H9 (cell line): ENCODE measurements around the gene UBN2. TPM values are rescaled to one million over a fixed set of nuclear protein-coding genes. Genes with fewer than 3 reads are reported as not detected.

Source experiments
- DNase-seq: peaks from one replicate; pipeline ENCODE4 v3.0.0-alpha.2; 2017
- H2AFZ ChIP-seq: one replicate; pipeline ENCODE4 v1.6.1; 2013; ENCODE audit warnings: mild to moderate bottlenecking, low read length, control low read depth, moderate library complexity
- H2AK5ac ChIP-seq: 2 replicates; pipeline ENCODE4 v1.6.1; 2013; ENCODE audit warnings: low read length, control low read depth, mixed read lengths; ENCODE audit not compliant: insufficient read length
- H2BK120ac ChIP-seq: one replicate; pipeline ENCODE4 v1.6.1; 2013; ENCODE audit warnings: low read depth, mild to moderate bottlenecking, low read length, control low read depth, inconsistent platforms; ENCODE audit not compliant: poor library complexity, severe bottlenecking
- H2BK12ac ChIP-seq: 2 replicates; pipeline ENCODE4 v1.6.1; 2013; ENCODE audit warnings: low read length, control low read depth, mixed read lengths, low read depth; ENCODE audit not compliant: insufficient read length
- H2BK15ac ChIP-seq: 2 replicates; pipeline ENCODE4 v1.6.1; 2013; ENCODE audit warnings: low read depth, low read length, control low read depth
- H2BK20ac ChIP-seq: one replicate; pipeline ENCODE4 v1.6.1; 2013; ENCODE audit warnings: low read depth, mild to moderate bottlenecking, low read length, control low read depth, inconsistent platforms; ENCODE audit not compliant: poor library complexity, severe bottlenecking
- H2BK5ac ChIP-seq: 2 replicates; pipeline ENCODE4 v1.6.1; 2013; ENCODE audit warnings: low read length, control low read depth, mixed read lengths; ENCODE audit not compliant: insufficient read length
- H3K14ac ChIP-seq: 2 replicates; pipeline ENCODE4 v1.6.1; 2013; ENCODE audit warnings: low read length, control low read depth; ENCODE audit not compliant: insufficient read depth
- H3K18ac ChIP-seq: 2 replicates; pipeline ENCODE4 v1.6.1; 2013; ENCODE audit warnings: low read depth, mild to moderate bottlenecking, mixed read lengths, low read length, control low read depth; ENCODE audit not compliant: insufficient read length
- H3K23ac ChIP-seq: 2 replicates; pipeline ENCODE4 v1.6.1; 2013; ENCODE audit warnings: low read length, control low read depth, mixed read lengths, low read depth; ENCODE audit not compliant: insufficient read length
- H3K23me2 ChIP-seq: 2 replicates; pipeline ENCODE4 v1.6.1; 2013; ENCODE audit warnings: low read depth, mild to moderate bottlenecking, mixed read lengths, low read length, control low read depth; ENCODE audit not compliant: insufficient read length, poor library complexity, severe bottlenecking
- H3K27ac ChIP-seq: 2 replicates; pipeline ENCODE4 v1.5.1; 2013; ENCODE audit warnings: low read length, control low read depth, mixed read lengths, low read depth; ENCODE audit not compliant: insufficient read length
- H3K27me3 ChIP-seq: 2 replicates; pipeline ENCODE4 v1.6.1; 2013; ENCODE audit warnings: low read length, control low read depth, inconsistent platforms; ENCODE audit not compliant: insufficient read depth
- H3K4ac ChIP-seq: 2 replicates; pipeline ENCODE4 v1.6.1; 2013; ENCODE audit warnings: low read depth, mild to moderate bottlenecking, control low read depth, inconsistent platforms, low read length, moderate library complexity
- H3K4me1 ChIP-seq: 2 replicates; pipeline ENCODE4 v1.6.1; 2013; ENCODE audit warnings: low read length, control low read depth, inconsistent platforms; ENCODE audit not compliant: insufficient read depth
- H3K4me2 ChIP-seq: 2 replicates; pipeline ENCODE4 v1.6.1; 2013; ENCODE audit warnings: low read length, control low read depth, mixed read lengths; ENCODE audit not compliant: insufficient read length, insufficient read depth
- H3K56ac ChIP-seq: 2 replicates; pipeline ENCODE4 v1.6.1; 2013; ENCODE audit warnings: low read depth, mild to moderate bottlenecking, mixed read lengths, low read length, control low read depth; ENCODE audit not compliant: insufficient read length
- H3K79me1 ChIP-seq: 2 replicates; pipeline ENCODE4 v1.6.1; 2013; ENCODE audit warnings: low read depth, mild to moderate bottlenecking, moderate library complexity, low read length, control low read depth, inconsistent platforms; ENCODE audit not compliant: insufficient read depth, poor library complexity, severe bottlenecking
- H3K79me2 ChIP-seq: 2 replicates; pipeline ENCODE4 v1.6.1; 2013; ENCODE audit warnings: low read length, control low read depth, inconsistent platforms; ENCODE audit not compliant: insufficient read depth
- H3K9ac ChIP-seq: 2 replicates; pipeline ENCODE4 v1.6.1; 2013; ENCODE audit warnings: low read length, control low read depth, mixed read lengths; ENCODE audit not compliant: insufficient read length; ENCODE audit errors: extremely low read depth
- H3K9me3 ChIP-seq: one replicate; pipeline ENCODE4 v1.6.1; 2013; ENCODE audit warnings: low read depth, low read length, inconsistent platforms; ENCODE audit not compliant: control insufficient read depth
- H3T11ph ChIP-seq: one replicate; pipeline ENCODE4 v1.6.1; 2013; ENCODE audit warnings: mild to moderate bottlenecking, low read length, control low read depth, inconsistent platforms
- H4K20me1 ChIP-seq: one replicate; pipeline ENCODE4 v1.6.1; 2013; ENCODE audit not compliant: control insufficient read depth, insufficient read length, insufficient read depth
- H4K5ac ChIP-seq: 2 replicates; pipeline ENCODE4 v1.6.1; 2013; ENCODE audit warnings: low read depth, mild to moderate bottlenecking, mixed read lengths, low read length, control low read depth; ENCODE audit not compliant: insufficient read length
- H4K8ac ChIP-seq: replicated peaks from 2 replicates; pipeline ENCODE4 v1.6.1; 2013; ENCODE audit warnings: low read length, control low read depth, mixed read lengths, low read depth; ENCODE audit not compliant: insufficient read length
- H4K91ac ChIP-seq: 2 replicates; pipeline ENCODE4 v1.6.1; 2013; ENCODE audit warnings: low read depth, mild to moderate bottlenecking, moderate library complexity, mixed read lengths, low read length, control low read depth; ENCODE audit not compliant: insufficient read length
- H3K27ac Mint-ChIP-seq, 3 experiments: 2 replicates in 2 of 3; 3 replicates in 1 of 3; pipeline ENCODE4 v1.8.0; 2020 to 2021; ENCODE audit warnings: mixed read lengths in 3 of 3, mild to moderate bottlenecking in 1 of 3, moderate library complexity in 1 of 3
- H3K27me3 Mint-ChIP-seq: 2 replicates; pipeline ENCODE4 v1.8.0; 2021; ENCODE audit warnings: low read depth, mild to moderate bottlenecking, moderate library complexity, mixed read lengths
- H3K36me3 Mint-ChIP-seq, 3 experiments: 2 replicates in 2 of 3; 3 replicates in 1 of 3; pipeline ENCODE4 v1.8.0; 2020 to 2021; ENCODE audit warnings: low read depth in 3 of 3, mixed read lengths in 3 of 3; ENCODE audit not compliant: insufficient read depth in 1 of 3
- H3K4me1 Mint-ChIP-seq, 2 experiments: 2 replicates each; pipeline ENCODE4 v1.8.0; 2020; ENCODE audit warnings: mixed read lengths in 2 of 2
- H3K4me3 Mint-ChIP-seq, 2 experiments: 2 replicates in 1 of 2; 3 replicates in 1 of 2; pipeline ENCODE4 v1.8.0; 2020 to 2021; ENCODE audit warnings: mild to moderate bottlenecking in 2 of 2, mixed read lengths in 2 of 2, moderate library complexity in 1 of 2
- H3K9me3 Mint-ChIP-seq, 2 experiments: 2 replicates in 1 of 2; 3 replicates in 1 of 2; pipeline ENCODE4 v1.8.0; 2020; ENCODE audit warnings: mild to moderate bottlenecking in 2 of 2, mixed read lengths in 2 of 2, moderate library complexity in 1 of 2
- WGBS: extraction: QIAGEN DNeasy Blood & Tissue Kit; methylation state at CpG from one replicate; pipeline ENCODE4 v1.1.7; 2013; ENCODE audit warnings: missing lambda C conversion rate, low lambda C conversion rate, mixed read lengths; ENCODE audit not compliant: insufficient read length; ENCODE audit errors: extremely low coverage; 5-methylcytosine and 5-hydroxymethylcytosine counted together
- total RNA-seq: library from RNA; stranded (reverse); gene quantifications from 2 replicates; pipeline ENCODE4 v1.2.1, GENCODE V29; 2021
- TF ChIP-seq, protein P1 (sequence below): fragments of 200-600 bp; sonication (generic); conservative IDR thresholded peaks from 3 replicates; pipeline ENCODE4 v1.8.0; 2021; ENCODE audit warnings: antibody characterized with exemption, mild to moderate bottlenecking

The UBN2 gene
- total RNA-seq, 1 experiment from 2014 or later = 27.6 TPM

DNA sequence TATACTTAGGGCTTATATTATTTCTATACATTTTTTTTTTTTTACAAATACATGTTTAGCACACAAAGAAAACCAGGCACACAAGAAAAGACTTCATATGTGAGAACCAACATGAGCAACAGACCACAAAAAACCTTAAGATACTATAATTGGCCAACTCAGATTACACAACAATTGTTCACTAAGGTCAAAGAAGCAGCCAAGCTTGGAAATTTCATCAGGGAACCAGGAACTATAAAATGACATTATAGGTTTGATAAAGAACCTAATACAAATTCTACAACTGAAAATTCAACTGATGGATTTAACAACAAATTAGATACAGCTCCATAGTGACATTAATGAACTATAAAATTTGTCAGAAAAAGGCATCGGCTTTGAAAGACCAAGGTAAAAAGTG lies 124.3 kb downstream of the UBN2 start:
- no peak overlapping the region for H2AK5ac ChIP-seq
- Mint-ChIP-seq H3K27ac (peak overlapping the region in 1 of 3 experiments; percentile 59; a peak in 2 of 7 replicates), H3K9me3 (no peaks in the 10 kb centered on the region; a peak in 1 of 5 replicates), H3K36me3 (peaks cover 3 to 8% (median 3%) of the 10 kb centered on the region in 3 experiments; a peak in 4 of 7 replicates), H3K4me1 (peaks cover 7 to 17% of the 10 kb centered on the region in 2 experiments), H3K27me3 (no peaks in the 10 kb centered on the region), H3K4me3 (no peak overlapping the region)
- no peaks in the 10 kb centered on the region for H3K79me2 ChIP-seq
- no peak overlapping the region for H2BK12ac ChIP-seq
- no peak overlapping the region for H2BK5ac ChIP-seq
- H3K4ac ChIP-seq = no peak overlapping the region
- H4K5ac ChIP-seq = no peak overlapping the region
- H4K20me1 ChIP-seq = no peaks in the 10 kb centered on the region
- H4K91ac ChIP-seq = no peak overlapping the region
- DNase-seq = no peak
- no CpG with 5 or more reads among the region's 1 CpG for WGBS
- H2BK20ac ChIP-seq = no peak overlapping the region
- H3K9me3 ChIP-seq = no peaks in the 10 kb centered on the region
- H3K14ac ChIP-seq = no peak overlapping the region
- no peak overlapping the region for H2AFZ ChIP-seq
- no peak overlapping the region for H4K8ac ChIP-seq
- no peak overlapping the region for H3T11ph ChIP-seq
- no peak overlapping the region for H3K27ac ChIP-seq
- H3K79me1 ChIP-seq = no peaks in the 10 kb centered on the region
- H3K18ac ChIP-seq = no peak overlapping the region
- no peak overlapping the region for H3K56ac ChIP-seq
- no peaks in the 10 kb centered on the region for H3K27me3 ChIP-seq
- no peak overlapping the region for H3K9ac ChIP-seq
- H2BK15ac ChIP-seq = no peak overlapping the region
- no peak overlapping the region for H2BK120ac ChIP-seq
- peaks cover 6% of the 10 kb centered on the region for H3K23me2 ChIP-seq
- TF ChIP-seq, protein P1, sequence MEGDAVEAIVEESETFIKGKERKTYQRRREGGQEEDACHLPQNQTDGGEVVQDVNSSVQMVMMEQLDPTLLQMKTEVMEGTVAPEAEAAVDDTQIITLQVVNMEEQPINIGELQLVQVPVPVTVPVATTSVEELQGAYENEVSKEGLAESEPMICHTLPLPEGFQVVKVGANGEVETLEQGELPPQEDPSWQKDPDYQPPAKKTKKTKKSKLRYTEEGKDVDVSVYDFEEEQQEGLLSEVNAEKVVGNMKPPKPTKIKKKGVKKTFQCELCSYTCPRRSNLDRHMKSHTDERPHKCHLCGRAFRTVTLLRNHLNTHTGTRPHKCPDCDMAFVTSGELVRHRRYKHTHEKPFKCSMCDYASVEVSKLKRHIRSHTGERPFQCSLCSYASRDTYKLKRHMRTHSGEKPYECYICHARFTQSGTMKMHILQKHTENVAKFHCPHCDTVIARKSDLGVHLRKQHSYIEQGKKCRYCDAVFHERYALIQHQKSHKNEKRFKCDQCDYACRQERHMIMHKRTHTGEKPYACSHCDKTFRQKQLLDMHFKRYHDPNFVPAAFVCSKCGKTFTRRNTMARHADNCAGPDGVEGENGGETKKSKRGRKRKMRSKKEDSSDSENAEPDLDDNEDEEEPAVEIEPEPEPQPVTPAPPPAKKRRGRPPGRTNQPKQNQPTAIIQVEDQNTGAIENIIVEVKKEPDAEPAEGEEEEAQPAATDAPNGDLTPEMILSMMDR = no peak
- no peak overlapping the region for H3K4me2 ChIP-seq
- no peak overlapping the region for H3K23ac ChIP-seq
- no peaks in the 10 kb centered on the region; the same call in 1 of the 2 replicates for H3K4me1 ChIP-seq

Other genes starting within 250 kb of the UBN2 start
- gene KIAA1549, start 249.8 kb upstream of the UBN2 start, total RNA-seq = 11.4 and 11.9 TPM in 2 replicates
- not detected in 2 replicates for gene ZC3HAV1L, start 195.2 kb upstream of the UBN2 start, total RNA-seq
- 32.2 and 32.8 TPM in 2 replicates for gene ZC3HAV1, start 121.5 kb upstream of the UBN2 start, total RNA-seq
- gene FMC1, start 110.1 kb downstream of the UBN2 start, total RNA-seq = 10.9 and 16.0 TPM in 2 replicates
- 81.2 and 84.5 TPM in 2 replicates for gene LUC7L2, start 128.7 kb downstream of the UBN2 start, total RNA-seq